Measurements from ENCODE around the gene NTM.

GRCh38 chr11:131932584-131933325 lies 562.3 kb downstream of the NTM start:
- TF ChIP-seq CTCF (IDR thresholded peaks at IDR 0.05) = no peak
- no peak for TF ChIP-seq POLR2A (IDR thresholded peaks at IDR 0.05)

All from esophagus squamous epithelium (tissue), 4 donors.